T-helper 17 cell (primary cell): ENCODE data around the gene EIF1AD. TPM values are rescaled to one million over a fixed set of nuclear protein-coding genes. Genes with fewer than 3 reads are reported as not detected.

Source experiments
- total RNA-seq, 4 donors: library from RNA in 2 of 4; stranded (reverse) in 2 of 4; gene quantifications; one replicate each; pipeline ENCODE4 v1.2.3 and lab custom pipeline; 2022 to 2026

EIF1AD gene
- total RNA-seq, 2 donors from 2014 or later: 85.2 to 100 TPM

Other genes starting within 250 kb of the EIF1AD start
- 10 to 100 TPM; 12.5 to 17.4 TPM for gene AP5B1, start 221.2 kb downstream of the EIF1AD start, total RNA-seq
- under 1 TPM in 1 of 2 donors, not detected in 1; 0.39 TPM for gene OVOL1, start 215.1 kb downstream of the EIF1AD start, total RNA-seq
- gene SNX32, start 168.2 kb downstream of the EIF1AD start, total RNA-seq: under 1 TPM; 0.27 to 0.34 TPM
- 100 to 1,000 TPM; 642 to 738 TPM for gene CFL1, start 144.0 kb downstream of the EIF1AD start, total RNA-seq
- gene MUS81, start 141.7 kb downstream of the EIF1AD start, total RNA-seq: 10 to 100 TPM; 44.9 to 55.0 TPM
- 1 to 10 TPM; 5.1 to 8.0 TPM for gene EFEMP2, start 129.4 kb downstream of the EIF1AD start, total RNA-seq
- gene CTSW, start 122.3 kb downstream of the EIF1AD start, total RNA-seq: 10 to 100 TPM; 19.7 to 52.7 TPM
- gene FIBP, start 113.7 kb downstream of the EIF1AD start, total RNA-seq: 10 to 100 TPM; 27.7 to 30.4 TPM
- gene CCDC85B, start 111.5 kb downstream of the EIF1AD start, total RNA-seq: 10 to 100 TPM; 27.4 to 28.0 TPM
- 1 to 10 TPM; 3.7 to 8.5 TPM for gene FOSL1, start 101.8 kb downstream of the EIF1AD start, total RNA-seq
- 10 to 100 TPM; 14.1 to 18.1 TPM for gene C11orf68, start 83.1 kb downstream of the EIF1AD start, total RNA-seq
- gene DRAP1, start 82.7 kb downstream of the EIF1AD start, total RNA-seq: 10 to 100 TPM; 63.1 to 65.7 TPM
- gene TSGA10IP, start 56.7 kb downstream of the EIF1AD start, total RNA-seq: not detected
- 10 to 100 TPM; 74.2 to 80.9 TPM for gene SART1, start 40.4 kb downstream of the EIF1AD start, total RNA-seq
- 10 to 100 TPM; 47.5 to 58.0 TPM for gene BANF1, start 346 bp upstream of the EIF1AD start, total RNA-seq
- gene CST6, start 9.9 kb upstream of the EIF1AD start, total RNA-seq: not detected
- not detected for gene CATSPER1, start 24.3 kb upstream of the EIF1AD start, total RNA-seq
- not detected for gene GAL3ST3, start 47.0 kb upstream of the EIF1AD start, total RNA-seq
- 100 to 1,000 TPM; 187 to 208 TPM for gene SF3B2, start 50.2 kb upstream of the EIF1AD start, total RNA-seq
- 100 to 1,000 TPM; 215 to 227 TPM for gene PACS1, start 68.1 kb upstream of the EIF1AD start, total RNA-seq